Urinary bladder (tissue), 4 donors: ENCODE results near the gene MPEG1. TPM values are rescaled to one million over a fixed set of nuclear protein-coding genes. Genes with fewer than 3 reads are reported as not detected.

Experiments
- DNase-seq: peaks from one replicate; pipeline ENCODE4 v3.0.0-alpha.2; 2015; ENCODE audit errors: extremely low spot score
- H3K27ac ChIP-seq: one replicate; pipeline ENCODE4 v1.5.1; 2013; ENCODE audit warnings: low read depth, mild to moderate bottlenecking, moderate library complexity
- H3K36me3 ChIP-seq: one replicate; pipeline ENCODE4 v1.6.1; 2013; ENCODE audit warnings: mild to moderate bottlenecking, moderate library complexity; ENCODE audit not compliant: insufficient read depth
- H3K4me1 ChIP-seq: one replicate; pipeline ENCODE4 v1.6.1; 2013; ENCODE audit warnings: mild to moderate bottlenecking, moderate library complexity; ENCODE audit not compliant: insufficient read depth
- H3K4me3 ChIP-seq: one replicate; pipeline ENCODE4 v1.5.1; 2013; ENCODE audit warnings: low read depth, low read length
- WGBS: extraction: QIAGEN DNeasy Blood & Tissue Kit; methylation state at CpG from one replicate; pipeline ENCODE4 v1.1.7; 2013; 5-methylcytosine and 5-hydroxymethylcytosine counted together
- polyA plus RNA-seq: library from polyadenylated mRNA; stranded (reverse); fragments of 200-250 nt; gene quantifications from one replicate; pipeline ENCODE4 v1.2.3, GENCODE V29; 2013
- total RNA-seq: library from RNA; depleted of rRNA; stranded (reverse); fragments of >200 nt; gene quantifications from one replicate; pipeline ENCODE4 v1.2.3, GENCODE V29; 2014
- donor health status: healthy with polysubstance abuse.
- donor health status: healthy.

Gene MPEG1
- total and polyA plus RNA-seq, 2 donors = 12.8 to 13.7 TPM

GRCh38 chr11:59226396-59226795 lies 13.7 kb upstream of the MPEG1 start:
- no peak overlapping the region for H3K4me3 ChIP-seq
- H3K4me1 ChIP-seq = peaks cover 1% of the 10 kb centered on the region
- DNase-seq = no peak
- WGBS = 54% methylated on average over 2 of the region's 2 CpGs
- H3K27ac ChIP-seq = no peak overlapping the region
- no peaks in the 10 kb centered on the region for H3K36me3 ChIP-seq

- 82% methylated on average over 1 of the region's 1 CpG for WGBS
- DNase-seq = no peak
- no peak overlapping the region for H3K27ac ChIP-seq
Measured at GRCh38 chr11:59225017-59225416, 12.3 kb upstream of the MPEG1 start.

GRCh38 chr11:59224351-59224928 lies 11.7 kb upstream of the MPEG1 start:
- Histone ChIP-seq H3K27ac (peak overlapping the region; percentile 16), H3K4me3 (no peak overlapping the region), H3K36me3 (no peaks in the 10 kb centered on the region), H3K4me1 (peaks cover 1% of the 10 kb centered on the region)
- WGBS = 28% methylated on average over 4 of the region's 4 CpGs
- DNase-seq = no peak

More at GRCh38 chr11:59225017-59225416, 12.3 kb upstream of the MPEG1 start:
- peaks cover 1% of the 10 kb centered on the region for H3K4me1 ChIP-seq
- H3K4me3 ChIP-seq = no peak overlapping the region
- H3K36me3 ChIP-seq = no peaks in the 10 kb centered on the region

GRCh38 chr11:59223611-59224010 lies 10.9 kb upstream of the MPEG1 start:
- Histone ChIP-seq H3K4me1 (peaks cover 1% of the 10 kb centered on the region), H3K4me3 (no peak overlapping the region), H3K27ac (no peak overlapping the region), H3K36me3 (no peaks in the 10 kb centered on the region)
- 72% methylated on average over 2 of the region's 2 CpGs for WGBS
- no peak for DNase-seq

GRCh38 chr11:59223177-59223576 lies 10.4 kb upstream of the MPEG1 start:
- no peak for DNase-seq
- H3K4me3 ChIP-seq = no peak overlapping the region
- H3K27ac ChIP-seq = no peak overlapping the region
- peaks cover 1% of the 10 kb centered on the region for H3K4me1 ChIP-seq
- 94% methylated on average over 1 of the region's 1 CpG for WGBS
- H3K36me3 ChIP-seq = no peaks in the 10 kb centered on the region

GRCh38 chr11:59222464-59223060 lies 9.8 kb upstream of the MPEG1 start:
- DNase-seq = no peak
- WGBS = 79% methylated on average over 2 of the region's 2 CpGs

GRCh38 chr11:59221441-59221840 lies 8.7 kb upstream of the MPEG1 start:
- WGBS = 46% methylated on average over 4 of the region's 4 CpGs

More at GRCh38 chr11:59222464-59223060, 9.8 kb upstream of the MPEG1 start:
- Histone ChIP-seq H3K27ac (no peak overlapping the region), H3K4me3 (no peak overlapping the region), H3K36me3 (no peaks in the 10 kb centered on the region), H3K4me1 (peaks cover 1% of the 10 kb centered on the region)

GRCh38 chr11:59219836-59220235 lies 7.1 kb upstream of the MPEG1 start:
- DNase-seq = no peak
- H3K27ac ChIP-seq = no peak overlapping the region
- peaks cover 1% of the 10 kb centered on the region for H3K4me1 ChIP-seq
- H3K36me3 ChIP-seq = no peaks in the 10 kb centered on the region
- 76% methylated on average over 4 of the region's 4 CpGs for WGBS
- H3K4me3 ChIP-seq = no peak overlapping the region

More at GRCh38 chr11:59221441-59221840, 8.7 kb upstream of the MPEG1 start:
- Histone ChIP-seq H3K27ac (no peak overlapping the region), H3K4me3 (no peak overlapping the region), H3K36me3 (no peaks in the 10 kb centered on the region), H3K4me1 (peaks cover 1% of the 10 kb centered on the region)
- no peak for DNase-seq

GRCh38 chr11:59218893-59219292 lies 6.2 kb upstream of the MPEG1 start:
- WGBS = 62% methylated on average over 2 of the region's 2 CpGs
- H3K4me1 ChIP-seq = peaks cover 1% of the 10 kb centered on the region
- DNase-seq = no peak
- no peak overlapping the region for H3K27ac ChIP-seq
- H3K36me3 ChIP-seq = no peaks in the 10 kb centered on the region
- H3K4me3 ChIP-seq = no peak overlapping the region

- Histone ChIP-seq H3K4me3 (no peak overlapping the region), H3K4me1 (no peaks in the 10 kb centered on the region), H3K36me3 (no peaks in the 10 kb centered on the region), H3K27ac (no peak overlapping the region)
- 84% methylated on average over 4 of the region's 4 CpGs for WGBS
- no peak for DNase-seq
Measured at GRCh38 chr11:59218319-59218718, 5.6 kb upstream of the MPEG1 start.

- no peaks in the 10 kb centered on the region for H3K36me3 ChIP-seq
- no peak overlapping the region for H3K4me3 ChIP-seq
- WGBS = 23% methylated on average over 9 of the region's 9 CpGs
- DNase-seq = peak; percentile 23
- H3K27ac ChIP-seq = peak overlapping the region; percentile 54
- no peaks in the 10 kb centered on the region for H3K4me1 ChIP-seq
Measured at GRCh38 chr11:59216641-59217564, 4.2 kb upstream of the MPEG1 start.

GRCh38 chr11:59214141-59214893 lies 1.6 kb upstream of the MPEG1 start:
- H3K4me3 ChIP-seq = no peak overlapping the region
- WGBS = 91% methylated on average over 2 of the region's 2 CpGs
- no peak overlapping the region for H3K27ac ChIP-seq
- H3K36me3 ChIP-seq = no peaks in the 10 kb centered on the region
- no peak for DNase-seq
- no peaks in the 10 kb centered on the region for H3K4me1 ChIP-seq

GRCh38 chr11:59212222-59212621 lies 505 bp downstream of the MPEG1 start:
- H3K4me3 ChIP-seq = no peak overlapping the region

More at GRCh38 chr11:59212222-59212621, 505 bp downstream of the MPEG1 start:
- H3K4me1 ChIP-seq = no peaks in the 10 kb centered on the region
- H3K27ac ChIP-seq = no peak overlapping the region
- H3K36me3 ChIP-seq = no peaks in the 10 kb centered on the region
- WGBS = 88% methylated on average over 7 of the region's 7 CpGs
- no peak for DNase-seq
